NCI-H146 treated with DMSO at 0.1 percent for 48 hours (cell line): Measurements from ENCODE around the gene POLD3.
"Not testable (repeated sequence)": the region's sequence is repeated elsewhere in the genome, so short reads cannot be mapped to it uniquely, and the experiment has no call there.

Source experiments
- DNase-seq: peaks from one replicate; lab custom pipeline; 2025; ENCODE audit not compliant: unreplicated experiment; lab: John Stamatoyannopoulos, UW

POLD3 gene

GRCh38 chr11:74579577-74580270, 12.7 kb upstream of the POLD3 start:
- DNase-seq = no peak

- DNase-seq = no peak
These were observed 10.3 kb upstream of the POLD3 start for GRCh38 chr11:74581954-74582547.

GRCh38 chr11:74583024-74583624, 9.3 kb upstream of the POLD3 start:
- no peak for DNase-seq

- DNase-seq = not testable (repeated sequence)
These were observed 1.9 kb upstream of the POLD3 start for GRCh38 chr11:74590492-74590891.

- peak; percentile 42 for DNase-seq
These were observed 330 bp upstream of the POLD3 start for GRCh38 chr11:74592063-74592440.

GRCh38 chr11:74593463-74593862, 1.1 kb downstream of the POLD3 start:
- no peak for DNase-seq

- DNase-seq = no peak
These were observed 10.5 kb downstream of the POLD3 start for GRCh38 chr11:74602637-74603556.

GRCh38 chr11:74603845-74604244, 11.5 kb downstream of the POLD3 start:
- DNase-seq = no peak

- no peak for DNase-seq
These were observed 11.9 kb downstream of the POLD3 start for GRCh38 chr11:74604311-74604710.

- no peak for DNase-seq
These were observed 13.0 kb downstream of the POLD3 start for GRCh38 chr11:74605403-74605802.

- DNase-seq = no peak
These were observed 16.0 kb downstream of the POLD3 start for GRCh38 chr11:74608431-74608830.

- peak; percentile 2 for DNase-seq
These were observed 19.0 kb downstream of the POLD3 start for GRCh38 chr11:74611369-74611861.

- no peak for DNase-seq
These were observed 20.5 kb downstream of the POLD3 start for GRCh38 chr11:74612877-74613276.

- no peak for DNase-seq
These were observed 22.9 kb downstream of the POLD3 start for GRCh38 chr11:74615311-74615710.

GRCh38 chr11:74615988-74616387, 23.6 kb downstream of the POLD3 start:
- DNase-seq = no peak

- DNase-seq = no peak
These were observed 28.1 kb downstream of the POLD3 start for GRCh38 chr11:74620531-74620930.

GRCh38 chr11:74626130-74626529, 33.7 kb downstream of the POLD3 start:
- no peak for DNase-seq

- DNase-seq = no peak
These were observed 34.2 kb downstream of the POLD3 start for GRCh38 chr11:74626604-74627003.

GRCh38 chr11:74627381-74627780, 35.0 kb downstream of the POLD3 start:
- no peak for DNase-seq

GRCh38 chr11:74630043-74630442, 37.7 kb downstream of the POLD3 start:
- DNase-seq = no peak
